Measurements from ENCODE around the gene CRACR2A. TPM values are rescaled to one million over a fixed set of nuclear protein-coding genes. Genes with fewer than 3 reads are reported as not detected.

The CRACR2A gene
- total RNA-seq, 1 experiment from 2014 or later = not detected

- Histone ChIP-seq H3K4me1 (ENCODE audit: insufficient read depth, low read length) (no peaks in the 10 kb centered on the region), H3K9me2 (replicated peaks; ENCODE audit: low read length) (no peaks in the 10 kb centered on the region), H3K36me3 (ENCODE audit: low read depth, low read length) (no peaks in the 10 kb centered on the region), H3K9me3 (ENCODE audit: low read length) (no peaks in the 10 kb centered on the region), H3K27me3 (ENCODE audit: low read length) (0 out of 2 replicates have a peak, but pooled peaks cover 16% of the 10 kb centered on the region), H3F3A (ENCODE audit: low read length, unreplicated experiment) (no peaks in the 10 kb centered on the region), H3K79me2 (ENCODE audit: low read length) (no peaks in the 10 kb centered on the region), H3K4me3 (ENCODE audit: low read length) (no peak overlapping the region), H3K4me2 (ENCODE audit: low read length) (no peak overlapping the region), H4K20me1 (ENCODE audit: low read length) (no peaks in the 10 kb centered on the region), H3K9ac (ENCODE audit: low read length) (no peak overlapping the region), H3K27ac (ENCODE audit: low read length) (no peak overlapping the region), H2AFZ (ENCODE audit: low read length) (no peak overlapping the region)
- POLR2A ChIA-PET (ENCODE audit: unreplicated experiment) = no interaction called here
- ATAC-seq (no peak), DNase-seq (no peak)
- CTCF ChIA-PET = no interaction called here
- intact Hi-C loops (cut with micrococcal nuclease) = no loop called here
- no peak for TF ChIP-seq EZH2phosphoT487 (IDR thresholded peaks at IDR 0.05; ENCODE audit: borderline replicate concordance, low read length)
- TF ChIP-seq EZH2 (IDR thresholded peaks at IDR 0.05; ENCODE audit: low read length, unreplicated experiment) = no peak
- TF ChIP-seq CTCF (conservative IDR thresholded peaks at IDR 0.05; ENCODE audit: low read depth, low read length) = no peak
- no TSS peak for BruUV-seq (replicated peaks)
Observed at GRCh38 chr12:3715999-3716398, 36.9 kb downstream of the CRACR2A start.

- TF ChIP-seq EZH2 (IDR thresholded peaks at IDR 0.05; ENCODE audit: low read length, unreplicated experiment) (no peak), CTCF (conservative IDR thresholded peaks at IDR 0.05; ENCODE audit: low read depth, low read length) (no peak), EZH2phosphoT487 (IDR thresholded peaks at IDR 0.05; ENCODE audit: borderline replicate concordance, low read length) (no peak)
- no peak for ATAC-seq
- no peaks in the 10 kb centered on the region for H4K20me1 ChIP-seq (ENCODE audit: low read length)
- H3K9me2 ChIP-seq (replicated peaks; ENCODE audit: low read length) = no peaks in the 10 kb centered on the region
- no peaks in the 10 kb centered on the region for H3K9me3 ChIP-seq (ENCODE audit: low read length)
- H3K4me1 ChIP-seq (ENCODE audit: insufficient read depth, low read length) = no peaks in the 10 kb centered on the region
- H3K4me2 ChIP-seq (ENCODE audit: low read length) = no peak overlapping the region
- ChIA-PET POLR2A (ENCODE audit: unreplicated experiment) (no interaction called here), CTCF (no interaction called here)
- no peaks in the 10 kb centered on the region for H3K36me3 ChIP-seq (ENCODE audit: low read depth, low read length)
- H3K79me2 ChIP-seq (ENCODE audit: low read length) = no peaks in the 10 kb centered on the region
- peaks cover 27% of the 10 kb centered on the region for H3K27me3 ChIP-seq (ENCODE audit: low read length)
- H3F3A ChIP-seq (ENCODE audit: low read length, unreplicated experiment) = no peaks in the 10 kb centered on the region
- no peak for DNase-seq
- H3K9ac ChIP-seq (ENCODE audit: low read length) = no peak overlapping the region
- intact Hi-C loops (cut with micrococcal nuclease) = no loop called here
- no peak overlapping the region for H2AFZ ChIP-seq (ENCODE audit: low read length)
- H3K27ac ChIP-seq (ENCODE audit: low read length) = no peak overlapping the region
- no TSS peak for BruUV-seq (replicated peaks)
- no peak overlapping the region for H3K4me3 ChIP-seq (ENCODE audit: low read length)
Observed at GRCh38 chr12:3713947-3714346, 39.0 kb downstream of the CRACR2A start.

GRCh38 chr12:3713483-3713882 lies 39.4 kb downstream of the CRACR2A start:
- H3K36me3 ChIP-seq (ENCODE audit: low read depth, low read length) = no peaks in the 10 kb centered on the region
- intact Hi-C loops (cut with micrococcal nuclease) = no loop called here
- no peak overlapping the region for H3K27ac ChIP-seq (ENCODE audit: low read length)
- no peak overlapping the region for H3K4me2 ChIP-seq (ENCODE audit: low read length)
- no peak overlapping the region for H3K9ac ChIP-seq (ENCODE audit: low read length)
- no peaks in the 10 kb centered on the region for H3K79me2 ChIP-seq (ENCODE audit: low read length)
- POLR2A ChIA-PET (ENCODE audit: unreplicated experiment) = no interaction called here
- no peak overlapping the region for H2AFZ ChIP-seq (ENCODE audit: low read length)
- H3F3A ChIP-seq (ENCODE audit: low read length, unreplicated experiment) = no peaks in the 10 kb centered on the region
- H3K4me1 ChIP-seq (ENCODE audit: insufficient read depth, low read length) = no peaks in the 10 kb centered on the region
- no peak overlapping the region for H3K4me3 ChIP-seq (ENCODE audit: low read length)
- no peaks in the 10 kb centered on the region for H3K9me2 ChIP-seq (replicated peaks; ENCODE audit: low read length)
- CTCF ChIA-PET = no interaction called here
- H3K9me3 ChIP-seq (ENCODE audit: low read length) = no peaks in the 10 kb centered on the region
- peaks cover 27% of the 10 kb centered on the region for H3K27me3 ChIP-seq (ENCODE audit: low read length)
- no peak for DNase-seq
- no peak for ATAC-seq
- no peak for TF ChIP-seq EZH2phosphoT487 (IDR thresholded peaks at IDR 0.05; ENCODE audit: borderline replicate concordance, low read length)
- no peak for TF ChIP-seq EZH2 (IDR thresholded peaks at IDR 0.05; ENCODE audit: low read length, unreplicated experiment)
- TF ChIP-seq CTCF (conservative IDR thresholded peaks at IDR 0.05; ENCODE audit: low read depth, low read length) = no peak
- BruUV-seq (replicated peaks) = no TSS peak
- H4K20me1 ChIP-seq (ENCODE audit: low read length) = no peaks in the 10 kb centered on the region
